Superior temporal gyrus (tissue), 1 donor: ENCODE data around the gene RBKS.
"Not testable (repeated sequence)": the region's sequence is repeated elsewhere in the genome, so short reads cannot be mapped to it uniquely, and the experiment has no call there.

Experiments used
- DNase-seq: peaks from one replicate; pipeline ENCODE4 v3.0.0-alpha.2; 2016; ENCODE audit errors: extremely low spot score

RBKS gene

GRCh38 chr2:27871802-27872201 is 18.4 kb downstream of the RBKS start:
- no peak for DNase-seq

- no peak for DNase-seq
These were observed 19.5 kb downstream of the RBKS start for GRCh38 chr2:27870724-27871123.

GRCh38 chr2:27869763-27870162 is 20.4 kb downstream of the RBKS start:
- DNase-seq: no peak

- DNase-seq: no peak
These were observed 23.9 kb downstream of the RBKS start for GRCh38 chr2:27866237-27866636.

- not testable (repeated sequence) for DNase-seq
These were observed 26.2 kb downstream of the RBKS start for GRCh38 chr2:27863955-27864354.

GRCh38 chr2:27863146-27863545 is 27.0 kb downstream of the RBKS start:
- no peak for DNase-seq

GRCh38 chr2:27860111-27860510 is 30.1 kb downstream of the RBKS start:
- no peak for DNase-seq

GRCh38 chr2:27857417-27858172 is 32.6 kb downstream of the RBKS start:
- no peak for DNase-seq

GRCh38 chr2:27856956-27857355 is 33.2 kb downstream of the RBKS start:
- no peak for DNase-seq

- no peak for DNase-seq
These were observed 33.8 kb downstream of the RBKS start for GRCh38 chr2:27856386-27856785.

GRCh38 chr2:27855476-27855875 is 34.7 kb downstream of the RBKS start:
- DNase-seq: no peak

- DNase-seq: no peak
These were observed 35.8 kb downstream of the RBKS start for GRCh38 chr2:27854229-27854862.

GRCh38 chr2:27852691-27853090 is 37.5 kb downstream of the RBKS start:
- no peak for DNase-seq

- DNase-seq: no peak
These were observed 40.5 kb downstream of the RBKS start for GRCh38 chr2:27849558-27850205.

- DNase-seq: no peak
These were observed 42.9 kb downstream of the RBKS start for GRCh38 chr2:27847333-27847732.

- DNase-seq: no peak
These were observed 45.3 kb downstream of the RBKS start for GRCh38 chr2:27844821-27845255.

GRCh38 chr2:27843992-27844391 is 46.2 kb downstream of the RBKS start:
- DNase-seq: no peak

GRCh38 chr2:27842894-27843293 is 47.3 kb downstream of the RBKS start:
- DNase-seq: no peak

GRCh38 chr2:27839022-27839618 is 51.1 kb downstream of the RBKS start:
- no peak for DNase-seq

- no peak for DNase-seq
These were observed 51.7 kb downstream of the RBKS start for GRCh38 chr2:27838502-27838901.

GRCh38 chr2:27833931-27834330 is 56.3 kb downstream of the RBKS start:
- no peak for DNase-seq

- DNase-seq: no peak
These were observed 57.8 kb downstream of the RBKS start for GRCh38 chr2:27832396-27832795.
